DOHH2 (cell line): ENCODE data around the gene SLC22A31.

Experiments
- H3F3A ChIP-seq: fragments of 200-600 bp; sonication (generic), shearing (Covaris generic); 2 replicates; pipeline ENCODE4 v1.6.0; 2016; ENCODE audit warnings: antibody characterized with exemption, mild to moderate bottlenecking; ENCODE audit not compliant: control insufficient read depth, insufficient read depth
- H3K27ac ChIP-seq: fragments of 200-600 bp; sonication (generic); 2 replicates; pipeline ENCODE4 v1.5.1; 2014; ENCODE audit warnings: low read depth, mild to moderate bottlenecking, low read length, moderate library complexity
- H3K27me3 ChIP-seq: fragments of 200-600 bp; sonication (generic); 2 replicates; pipeline ENCODE4 v1.6.1; 2014; ENCODE audit warnings: mild to moderate bottlenecking, low read length, mixed read lengths; ENCODE audit not compliant: control insufficient read depth
- H3K36me3 ChIP-seq: fragments of 200-600 bp; sonication (generic); 2 replicates; pipeline ENCODE4 v1.6.1; 2014; ENCODE audit warnings: mild to moderate bottlenecking, low read length, moderate library complexity, mixed read lengths; ENCODE audit not compliant: control insufficient read depth
- H3K4me1 ChIP-seq: fragments of 200-600 bp; sonication (generic); 2 replicates; pipeline ENCODE4 v1.6.1; 2014; ENCODE audit warnings: mild to moderate bottlenecking, low read length, mixed read lengths; ENCODE audit not compliant: control insufficient read depth
- H3K4me2 ChIP-seq: fragments of 200-600 bp; sonication (generic); 2 replicates; pipeline ENCODE4 v1.6.0; 2014; ENCODE audit warnings: mild to moderate bottlenecking, low read length, moderate library complexity
- H3K4me3 ChIP-seq: fragments of 200-600 bp; sonication (generic); 2 replicates; pipeline ENCODE4 v1.5.1; 2014; ENCODE audit warnings: mild to moderate bottlenecking, low read length, mixed read lengths
- H3K79me2 ChIP-seq: fragments of 200-600 bp; sonication (generic); 2 replicates; pipeline ENCODE4 v1.6.1; 2014; ENCODE audit warnings: mild to moderate bottlenecking, low read length, mixed read lengths; ENCODE audit not compliant: control insufficient read depth
- H3K9me2 ChIP-seq: fragments of 200-600 bp; sonication (generic); replicated peaks from 2 replicates; pipeline ENCODE4 v1.6.1; 2014; ENCODE audit warnings: mild to moderate bottlenecking, low read length, mixed read lengths; ENCODE audit not compliant: control insufficient read depth
- H3K9me3 ChIP-seq: fragments of 200-600 bp; sonication (generic); 2 replicates; pipeline ENCODE4 v1.6.1; 2014; ENCODE audit warnings: antibody characterized with exemption, low read length, mixed read lengths; ENCODE audit not compliant: control insufficient read depth, insufficient read depth
- H4K20me1 ChIP-seq: fragments of 200-600 bp; sonication (generic); 2 replicates; pipeline ENCODE4 v1.6.0; 2014; ENCODE audit warnings: low read depth, mild to moderate bottlenecking, antibody characterized with exemption, low read length, moderate library complexity; ENCODE audit not compliant: control insufficient read depth, insufficient read depth
- CTCF ChIP-seq: fragments of 200-600 bp; sonication (generic); IDR thresholded peaks from one replicate; pipeline ENCODE4 v1.5.1; 2014; ENCODE audit warnings: antibody characterized with exemption, mild to moderate bottlenecking, low read depth, low read length; ENCODE audit not compliant: poor library complexity, severe bottlenecking
- EZH2phosphoT487 ChIP-seq: fragments of 200-600 bp; sonication (generic); IDR thresholded peaks from 2 replicates; pipeline ENCODE4 v1.6.1; 2017; ENCODE audit warnings: borderline replicate concordance, mild to moderate bottlenecking, antibody characterized with exemption, low read length, moderate library complexity, mixed read lengths

Gene SLC22A31

GRCh38 chr16:89164847-89165680 lies 35.3 kb downstream of the SLC22A31 start:
- H3K36me3 ChIP-seq: no peaks in the 10 kb centered on the region
- 0 out of 2 replicates have a peak, but pooled peaks cover 2% of the 10 kb centered on the region for H3F3A ChIP-seq
- TF ChIP-seq CTCF: no peak
- TF ChIP-seq EZH2phosphoT487: no peak
- no peak overlapping the region for H3K4me3 ChIP-seq
- no peaks in the 10 kb centered on the region for H3K79me2 ChIP-seq
- H3K4me2 ChIP-seq: no peak overlapping the region
- H3K27ac ChIP-seq: no peak overlapping the region
- peaks cover 34% of the 10 kb centered on the region for H3K4me1 ChIP-seq
- no peaks in the 10 kb centered on the region for H4K20me1 ChIP-seq
- H3K9me2 ChIP-seq: no peaks in the 10 kb centered on the region
- peaks cover 6% of the 10 kb centered on the region for H3K27me3 ChIP-seq
- no peaks in the 10 kb centered on the region for H3K9me3 ChIP-seq

DNA sequence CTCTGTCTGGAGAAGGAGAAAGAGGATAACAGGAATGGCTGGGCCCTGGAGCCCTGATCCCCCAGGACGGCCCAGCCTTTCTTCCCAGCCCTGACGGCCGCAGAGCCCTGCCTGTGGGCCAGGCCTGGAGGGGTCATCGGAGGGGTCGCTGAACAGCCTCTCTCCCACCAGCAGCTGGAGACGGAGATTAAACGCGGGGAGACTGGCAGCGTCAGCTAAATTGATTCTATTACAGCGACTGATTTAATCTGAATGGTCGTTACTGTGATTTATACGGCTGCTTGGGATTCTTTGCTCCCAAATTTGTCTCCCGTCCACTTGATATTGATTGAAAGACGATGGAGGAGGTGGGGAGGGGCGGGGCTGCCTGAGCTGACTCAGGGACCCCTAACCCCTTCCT lies 35.9 kb downstream of the SLC22A31 start:
- H3K4me2 ChIP-seq: no peak overlapping the region
- H3K27ac ChIP-seq: no peak overlapping the region
- no peaks in the 10 kb centered on the region; the same call in 1 of the 2 replicates for H3K27me3 ChIP-seq
- H4K20me1 ChIP-seq: no peaks in the 10 kb centered on the region
- no peak for TF ChIP-seq EZH2phosphoT487
- TF ChIP-seq CTCF: no peak
- no peaks in the 10 kb centered on the region for H3K79me2 ChIP-seq
- H3K4me3 ChIP-seq: no peak overlapping the region
- peaks cover 4% of the 10 kb centered on the region; the same call in 1 of the 2 replicates for H3K9me3 ChIP-seq
- H3F3A ChIP-seq: 0 out of 2 replicates have a peak, but pooled peaks cover 2% of the 10 kb centered on the region
- no peaks in the 10 kb centered on the region for H3K9me2 ChIP-seq
- H3K36me3 ChIP-seq: no peaks in the 10 kb centered on the region
- H3K4me1 ChIP-seq: peaks cover 29% of the 10 kb centered on the region

DNA sequence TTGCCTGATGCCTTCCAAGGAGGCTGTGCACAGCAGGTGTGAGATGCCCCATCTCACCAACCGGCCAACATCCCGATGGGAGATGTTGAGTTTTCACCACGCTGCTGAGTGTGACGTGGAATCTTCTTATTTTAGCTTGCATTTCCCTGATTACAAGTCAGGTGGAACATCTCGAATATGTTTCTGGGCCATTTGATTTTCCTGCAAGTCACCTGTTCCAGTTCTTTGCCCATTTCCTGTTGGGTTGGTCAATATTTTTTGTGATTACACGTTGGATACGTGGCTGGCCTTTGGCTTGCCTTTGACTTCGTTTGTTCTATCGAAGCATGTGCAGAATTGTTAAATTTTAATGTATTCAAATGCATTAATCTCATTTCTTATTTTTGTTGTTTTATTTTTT lies 37.0 kb downstream of the SLC22A31 start:
- H3K27me3 ChIP-seq: no peaks in the 10 kb centered on the region
- H3K4me2 ChIP-seq: no peak overlapping the region
- H3K9me3 ChIP-seq: peaks cover 15% of the 10 kb centered on the region; the same call in 1 of the 2 replicates
- H3K79me2 ChIP-seq: no peaks in the 10 kb centered on the region
- no peak overlapping the region for H3K4me3 ChIP-seq
- peaks cover 6% of the 10 kb centered on the region for H3F3A ChIP-seq
- TF ChIP-seq CTCF (no peak), EZH2phosphoT487 (no peak)
- H3K4me1 ChIP-seq: peaks cover 17% of the 10 kb centered on the region
- no peaks in the 10 kb centered on the region for H4K20me1 ChIP-seq
- no peaks in the 10 kb centered on the region for H3K9me2 ChIP-seq
- H3K36me3 ChIP-seq: no peaks in the 10 kb centered on the region
- no peak overlapping the region for H3K27ac ChIP-seq
